Fibroblast of lung (primary cell): ENCODE data around the gene KIF26B. TPM values are rescaled to one million over a fixed set of nuclear protein-coding genes. Genes with fewer than 3 reads are reported as not detected.

Source experiments
- DNase-seq, 2 donors: peaks; one replicate each; pipeline versions ENCODE4 v3.0.0 to v3.0.0-alpha.2; 2010; ENCODE audit warnings: low read depth in 2 of 2
- H2AFZ ChIP-seq: 2 replicates; pipeline ENCODE4 v1.5.1; 2012; ENCODE audit warnings: low read length, control low read depth, inconsistent platforms
- H3K27ac ChIP-seq: 2 replicates; pipeline ENCODE4 v1.5.1; 2011; ENCODE audit warnings: low read length, control low read depth; ENCODE audit not compliant: insufficient read depth
- H3K27me3 ChIP-seq: 2 replicates; pipeline ENCODE4 v1.5.1; 2011; ENCODE audit warnings: mild to moderate bottlenecking, low read length; ENCODE audit not compliant: control insufficient read depth, insufficient read depth
- H3K36me3 ChIP-seq: 2 replicates; pipeline ENCODE4 v1.5.1; 2011; ENCODE audit warnings: low read length; ENCODE audit not compliant: control insufficient read depth, insufficient read depth
- H3K4me1 ChIP-seq: 2 replicates; pipeline ENCODE4 v1.5.1; 2011; ENCODE audit warnings: low read length; ENCODE audit not compliant: control insufficient read depth, insufficient read depth; ENCODE audit errors: extremely low read depth
- H3K4me2 ChIP-seq: 2 replicates; pipeline ENCODE4 v1.5.1; 2011; ENCODE audit warnings: low read length, control low read depth; ENCODE audit not compliant: insufficient read depth; ENCODE audit errors: extremely low read depth
- H3K4me3 ChIP-seq, 4 experiments: fragments of 200-600 bp in 1 of 4; sonication (generic) in 1 of 4; replicated peaks in 1 of 4; 2 replicates each; pipeline ENCODE4 v1.5.1; 2011 to 2016; ENCODE audit warnings: low read length in 4 of 4, low read depth in 3 of 4, mild to moderate bottlenecking in 3 of 4, control low read depth in 2 of 4, inconsistent platforms in 1 of 4, mixed read lengths in 1 of 4; ENCODE audit not compliant: insufficient read depth in 1 of 4; ENCODE audit errors: control extremely low read depth in 1 of 4
- H3K79me2 ChIP-seq: 2 replicates; pipeline ENCODE4 v1.5.1; 2012; ENCODE audit warnings: mild to moderate bottlenecking, low read length, inconsistent platforms; ENCODE audit not compliant: control insufficient read depth, insufficient read depth
- H3K9ac ChIP-seq: 2 replicates; pipeline ENCODE4 v1.5.1; 2011; ENCODE audit warnings: mild to moderate bottlenecking, low read length, control low read depth; ENCODE audit not compliant: insufficient read depth
- H3K9me3 ChIP-seq: 2 replicates; pipeline ENCODE4 v1.5.1; 2012; ENCODE audit warnings: low read depth, low read length; ENCODE audit not compliant: control insufficient read depth, insufficient read depth
- H4K20me1 ChIP-seq: 2 replicates; pipeline ENCODE4 v1.5.1; 2011; ENCODE audit warnings: low read length; ENCODE audit not compliant: control insufficient read depth, insufficient read depth; ENCODE audit errors: extremely low read depth
- EZH2 ChIP-seq: IDR thresholded peaks from 2 replicates; pipeline ENCODE4 v1.5.1; 2012; ENCODE audit warnings: low read length, control low read depth, mild to moderate bottlenecking; ENCODE audit errors: missing control alignments
- polyA plus RNA-seq, 2 donors: library from polyadenylated mRNA; depleted of rRNA in 1 of 2; stranded (reverse) in 1 of 2; unstranded in 1 of 2; fragments of >200 nt; gene quantifications; 2 replicates each; pipeline ENCODE4 v1.2.1, GENCODE V29; 2011 to 2012; ENCODE audit warnings: missing spikeins in 1 of 2
- total RNA-seq: library from RNA; depleted of rRNA; stranded (reverse); fragments of >200 nt; gene quantifications from 2 replicates; pipeline ENCODE4 v1.2.1, GENCODE V29; 2014
- TF ChIP-seq, protein P1 (sequence below), 2 donors: IDR thresholded peaks in 1 of 2; conservative IDR thresholded peaks in 1 of 2; 1 replicate in 1 of 2; 2 replicates in 1 of 2; pipeline ENCODE4 v1.5.1; 2011 to 2012; ENCODE audit warnings: low read length in 2 of 2, control low read depth in 1 of 2, inconsistent platforms in 1 of 2, low read depth in 1 of 2, mild to moderate bottlenecking in 1 of 2

Gene KIF26B
- total and polyA plus RNA-seq, 2 donors (not counting 1 experiment from before 2014, with no cell fraction given), result 5.3 to 6.1 TPM

DNA sequence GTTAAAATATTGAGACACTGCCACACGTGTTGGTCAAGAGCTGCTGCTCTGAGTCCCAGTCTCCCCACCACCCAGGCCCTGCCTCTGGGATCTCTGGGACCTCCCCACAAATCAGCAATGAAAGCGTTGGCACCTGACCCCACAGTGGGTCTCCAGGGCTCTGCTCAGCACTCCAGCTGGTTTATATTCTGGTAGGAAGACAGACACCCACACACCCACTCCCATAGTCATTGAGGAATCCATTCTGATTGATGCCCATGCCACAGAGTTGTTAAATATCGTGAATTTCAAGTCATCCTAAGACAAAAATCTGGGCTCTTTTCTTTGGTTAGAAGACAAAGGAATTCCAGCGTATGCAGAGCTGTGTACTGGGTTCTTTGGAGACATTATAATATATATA lies 91.6 kb downstream of the KIF26B start:
- H3K9me3 ChIP-seq, result no peaks in the 10 kb centered on the region
- no peak overlapping the region for H3K4me3 ChIP-seq
- no peaks in the 10 kb centered on the region for H3K27me3 ChIP-seq
- no peak overlapping the region for H3K9ac ChIP-seq
- H3K4me1 ChIP-seq, result no peaks in the 10 kb centered on the region
- no peak overlapping the region for H2AFZ ChIP-seq
- no peak for DNase-seq
- no peaks in the 10 kb centered on the region for H3K79me2 ChIP-seq
- no peak overlapping the region for H3K4me2 ChIP-seq
- H3K36me3 ChIP-seq, result no peaks in the 10 kb centered on the region
- TF ChIP-seq EZH2, result no peak
- TF ChIP-seq, protein P1, sequence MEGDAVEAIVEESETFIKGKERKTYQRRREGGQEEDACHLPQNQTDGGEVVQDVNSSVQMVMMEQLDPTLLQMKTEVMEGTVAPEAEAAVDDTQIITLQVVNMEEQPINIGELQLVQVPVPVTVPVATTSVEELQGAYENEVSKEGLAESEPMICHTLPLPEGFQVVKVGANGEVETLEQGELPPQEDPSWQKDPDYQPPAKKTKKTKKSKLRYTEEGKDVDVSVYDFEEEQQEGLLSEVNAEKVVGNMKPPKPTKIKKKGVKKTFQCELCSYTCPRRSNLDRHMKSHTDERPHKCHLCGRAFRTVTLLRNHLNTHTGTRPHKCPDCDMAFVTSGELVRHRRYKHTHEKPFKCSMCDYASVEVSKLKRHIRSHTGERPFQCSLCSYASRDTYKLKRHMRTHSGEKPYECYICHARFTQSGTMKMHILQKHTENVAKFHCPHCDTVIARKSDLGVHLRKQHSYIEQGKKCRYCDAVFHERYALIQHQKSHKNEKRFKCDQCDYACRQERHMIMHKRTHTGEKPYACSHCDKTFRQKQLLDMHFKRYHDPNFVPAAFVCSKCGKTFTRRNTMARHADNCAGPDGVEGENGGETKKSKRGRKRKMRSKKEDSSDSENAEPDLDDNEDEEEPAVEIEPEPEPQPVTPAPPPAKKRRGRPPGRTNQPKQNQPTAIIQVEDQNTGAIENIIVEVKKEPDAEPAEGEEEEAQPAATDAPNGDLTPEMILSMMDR (conservative IDR thresholded peaks at IDR 0.05 in 1 of 2, IDR thresholded peaks at IDR 0.05 in 1 of 2; ENCODE audit: low read depth in 1 of 2, low read length in 2 of 2), result no peak
- no peak overlapping the region for H3K27ac ChIP-seq
- H4K20me1 ChIP-seq, result no peaks in the 10 kb centered on the region

DNA sequence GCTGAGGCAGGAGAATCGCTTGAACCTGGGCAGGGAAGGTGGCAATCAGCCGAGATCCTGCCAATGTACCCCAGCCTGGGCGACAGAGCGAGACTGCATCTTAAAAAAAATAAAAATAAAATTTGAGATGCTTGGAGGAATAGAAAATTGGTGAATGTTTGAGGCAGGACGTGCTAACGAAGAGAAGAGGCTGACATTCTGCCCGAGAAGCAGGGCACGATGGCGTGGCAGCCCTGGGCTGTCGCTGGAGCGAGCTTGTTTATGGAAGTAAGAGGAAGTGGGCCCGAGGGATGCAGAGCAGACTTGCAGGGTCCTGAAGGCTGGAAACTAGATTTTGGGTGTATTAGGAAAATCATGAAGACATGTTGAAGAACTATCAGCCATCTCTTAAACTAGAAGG lies 92.6 kb downstream of the KIF26B start:
- TF ChIP-seq, protein P1 (conservative IDR thresholded peaks at IDR 0.05 in 1 of 2, IDR thresholded peaks at IDR 0.05 in 1 of 2; ENCODE audit: low read depth in 1 of 2, low read length in 2 of 2), result no peak
- TF ChIP-seq EZH2, result no peak
- no peaks in the 10 kb centered on the region for H3K36me3 ChIP-seq
- H2AFZ ChIP-seq, result no peak overlapping the region
- H4K20me1 ChIP-seq, result no peaks in the 10 kb centered on the region
- no peaks in the 10 kb centered on the region for H3K79me2 ChIP-seq
- DNase-seq, result no peak
- no peak overlapping the region for H3K27ac ChIP-seq
- no peak overlapping the region for H3K4me3 ChIP-seq
- H3K9me3 ChIP-seq, result no peaks in the 10 kb centered on the region
- H3K9ac ChIP-seq, result no peak overlapping the region
- H3K4me1 ChIP-seq, result no peaks in the 10 kb centered on the region
- H3K4me2 ChIP-seq, result no peak overlapping the region
- no peaks in the 10 kb centered on the region for H3K27me3 ChIP-seq

DNA sequence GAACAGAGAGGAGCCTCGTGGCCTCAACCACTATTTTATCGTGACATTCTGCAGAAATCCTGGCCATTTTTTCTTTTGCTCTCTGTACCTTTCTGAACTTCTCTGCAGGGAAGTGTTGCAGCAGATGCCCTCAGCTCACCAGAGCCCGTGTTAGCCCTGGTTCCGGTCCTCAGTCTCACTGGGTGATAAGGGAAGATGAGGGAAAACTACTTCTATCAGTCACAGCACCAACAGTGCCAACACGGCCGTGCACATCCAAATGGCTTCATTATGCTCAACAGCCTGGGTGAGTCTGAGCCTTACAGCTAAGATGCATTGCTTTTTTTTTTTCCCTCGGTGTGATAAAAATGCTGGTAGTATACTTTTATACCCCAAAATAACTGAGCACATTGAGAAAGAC lies 93.0 kb downstream of the KIF26B start:
- no peak for DNase-seq
- TF ChIP-seq, protein P1 (conservative IDR thresholded peaks at IDR 0.05 in 1 of 2, IDR thresholded peaks at IDR 0.05 in 1 of 2; ENCODE audit: low read depth in 1 of 2, low read length in 2 of 2), result no peak
- no peak for TF ChIP-seq EZH2
- Histone ChIP-seq H3K79me2 (no peaks in the 10 kb centered on the region), H2AFZ (no peak overlapping the region), H3K9me3 (no peaks in the 10 kb centered on the region), H3K4me1 (no peaks in the 10 kb centered on the region), H3K4me3 (no peak overlapping the region), H3K36me3 (no peaks in the 10 kb centered on the region), H3K4me2 (no peak overlapping the region), H3K27me3 (no peaks in the 10 kb centered on the region), H3K9ac (no peak overlapping the region), H3K27ac (no peak overlapping the region), H4K20me1 (no peaks in the 10 kb centered on the region)
